Keratinocyte (primary cell): Measurements from ENCODE around the gene RAX2.

Experiments
- CTCF ChIP-seq, 3 experiments: IDR thresholded peaks in 1 of 3; conservative IDR thresholded peaks in 1 of 3; optimal IDR thresholded peaks in 1 of 3; 2 replicates in 2 of 3; 3 replicates in 1 of 3; pipeline versions ENCODE3 to v1.5.1; 2011; ENCODE audit warnings: low read length in 3 of 3, mild to moderate bottlenecking in 3 of 3, moderate library complexity in 2 of 3, control low read depth in 1 of 3, inconsistent platforms in 1 of 3; ENCODE audit not compliant: insufficient read depth in 2 of 3; ENCODE audit errors: extremely low read depth in 1 of 3
- EZH2 ChIP-seq: IDR thresholded peaks from one replicate; pipeline ENCODE4 v1.6.1; 2012; ENCODE audit warnings: inconsistent platforms, mild to moderate bottlenecking, low read length, moderate library complexity

- no peak for TF ChIP-seq CTCF (optimal IDR thresholded peaks at IDR 0.05 in 1 of 3, IDR thresholded peaks at IDR 0.05 in 1 of 3, conservative IDR thresholded peaks at IDR 0.05 in 1 of 3; ENCODE audit: extremely low read depth in 1 of 3, insufficient read depth in 2 of 3, low read length in 3 of 3)
- no peak for TF ChIP-seq EZH2
Measured at GRCh38 chr19:3819989-3820388, 48.0 kb upstream of the RAX2 start.
